ENCODE data around the gene PLAAT3. TPM values are rescaled to one million over a fixed set of nuclear protein-coding genes. Genes with fewer than 3 reads are reported as not detected.
"Not testable (repeated sequence)": the region's sequence is repeated elsewhere in the genome, so short reads cannot be mapped to it uniquely, and the experiment has no call there.

PLAAT3 gene
- total RNA-seq, 2 experiments from 2014 or later, result 13.8 to 14.7 TPM

- CTCF ChIA-PET, result interaction anchor here (0.9 kb wide), 1 partner anchor 62 kb away, joined by 3 read pairs; no protein-coding TSS in a partner anchor
- POLR2A ChIA-PET, result interaction anchor here (0.6 kb wide), 1 partner anchor 21 kb away, joined by 8 read pairs; no protein-coding TSS in a partner anchor
Measured at GRCh38 chr11:63531074-63531792, 83.0 kb downstream of the PLAAT3 start.

GRCh38 chr11:63530021-63530420, 84.2 kb downstream of the PLAAT3 start:
- ChIA-PET POLR2A (no interaction called here), CTCF (interaction anchor here (1.2 kb wide), 1 partner anchor 52 kb away, joined by 3 read pairs; no protein-coding TSS in a partner anchor)

- POLR2A ChIA-PET, result not testable (repeated sequence)
- CTCF ChIA-PET, result interaction anchor here (1.2 kb wide), 1 partner anchor 51 kb away, joined by 3 read pairs; no protein-coding TSS in a partner anchor
Measured at GRCh38 chr11:63529373-63529772, 84.9 kb downstream of the PLAAT3 start.

GRCh38 chr11:63528729-63529278, 85.4 kb downstream of the PLAAT3 start:
- POLR2A ChIA-PET, result not testable (repeated sequence)
- CTCF ChIA-PET, result interaction anchor here (1.2 kb wide), 1 partner anchor 50 kb away, joined by 3 read pairs; no protein-coding TSS in a partner anchor

- POLR2A ChIA-PET, CTCF ChIA-PET: not testable (repeated sequence)
Measured at GRCh38 chr11:63528156-63528555, 86.1 kb downstream of the PLAAT3 start.

GRCh38 chr11:63527667-63528066, 86.6 kb downstream of the PLAAT3 start:
- POLR2A ChIA-PET, result no interaction called here

More at GRCh38 chr11:63527667-63528066, 86.6 kb downstream of the PLAAT3 start:
- CTCF ChIA-PET, result interaction anchor here (0.6 kb wide), 1 partner anchor 35 kb away, joined by 4 read pairs; no protein-coding TSS in a partner anchor

Other genes starting within 250 kb of the PLAAT3 start
- not detected for gene SLC22A9, start 244.6 kb downstream of the PLAAT3 start, total RNA-seq
- gene PLAAT5, start 123.3 kb downstream of the PLAAT3 start, total RNA-seq, result under 1 TPM; 0.25 to 0.40 TPM
- not detected for gene LGALS12, start 108.3 kb downstream of the PLAAT3 start, total RNA-seq
- gene PLAAT4, start 77.6 kb downstream of the PLAAT3 start, total RNA-seq, result 1 to 10 TPM; 7.4 to 9.9 TPM
- under 1 TPM in 1 of 2 experiments, not detected in 1; 0.30 TPM for gene PLAAT2, start 51.1 kb downstream of the PLAAT3 start, total RNA-seq
- gene ATL3, start 56.9 kb upstream of the PLAAT3 start, total RNA-seq, result 10 to 100 TPM; 34.9 TPM
- 10 to 100 TPM; 44.7 to 46.2 TPM for gene RTN3, start 67.1 kb upstream of the PLAAT3 start, total RNA-seq
- gene ZFTA, start 154.3 kb upstream of the PLAAT3 start, total RNA-seq, result 1 to 10 TPM; 6.2 to 6.8 TPM
- gene SPINDOC, start 199.0 kb upstream of the PLAAT3 start, total RNA-seq, result 10 to 100 TPM; 46.1 to 49.7 TPM
- 10 to 100 TPM; 31.5 to 33.5 TPM for gene MARK2, start 224.7 kb upstream of the PLAAT3 start, total RNA-seq